Naive thymus-derived CD4-positive, alpha-beta T cell (primary cell): ENCODE measurements around the gene DYSF. TPM values are rescaled to one million over a fixed set of nuclear protein-coding genes. Genes with fewer than 3 reads are reported as not detected.
A peak's percentile ranks its signal among the peaks of the same experiment; 100 is the strongest.

Experiments
- ATAC-seq: fragments of 150-1000 bp; cut with Tn5 transposase; 2 replicates; pipeline ENCODE4 v1.10.0; 2021; ENCODE audit warnings: mild to moderate bottlenecking, moderate library complexity
- CTCF ChIA-PET: fragments of 350-600 bp; sonication (Branson Sonifier 250); formaldehyde crosslinking; loops from one replicate; lab custom pipeline; 2021; ENCODE audit warnings: antibody characterized with exemption; lab: Charles Lee
- POLR2A ChIA-PET: fragments of 350-600 bp; sonication (Branson Sonifier 250); formaldehyde crosslinking; loops from one replicate; lab custom pipeline; 2021; ENCODE audit warnings: antibody characterized with exemption, inconsistent platforms; lab: Charles Lee
- DNase-seq, 9 donors: peaks; one replicate each; pipeline versions ENCODE4 v3.0.0 to v3.0.0-alpha.2; 2020 to 2022; ENCODE audit warnings: mixed read lengths in 1 of 9
- H3K27ac ChIP-seq: one replicate; pipeline ENCODE4 v1.7.0; 2013; ENCODE audit warnings: mild to moderate bottlenecking, low read depth, low read length, moderate library complexity
- H3K27me3 ChIP-seq, 2 donors: one replicate each; pipeline ENCODE4 v1.7.0; 2013; ENCODE audit warnings: low read length in 2 of 2, mild to moderate bottlenecking in 2 of 2, moderate library complexity in 2 of 2; ENCODE audit not compliant: control insufficient read depth in 2 of 2, insufficient read depth in 2 of 2
- H3K36me3 ChIP-seq, 3 experiments: 1 replicate in 2 of 3; 2 replicates in 1 of 3; pipeline ENCODE4 v1.7.0; 2013; ENCODE audit warnings: low read length in 3 of 3, mild to moderate bottlenecking in 3 of 3, moderate library complexity in 1 of 3; ENCODE audit not compliant: insufficient read depth in 3 of 3, control insufficient read depth in 2 of 3
- H3K4me1 ChIP-seq, 2 donors: one replicate each; pipeline ENCODE4 v1.7.0; 2013; ENCODE audit warnings: low read length in 2 of 2, mild to moderate bottlenecking in 2 of 2, moderate library complexity in 1 of 2; ENCODE audit not compliant: control insufficient read depth in 2 of 2, insufficient read depth in 2 of 2
- H3K4me3 ChIP-seq: 2 replicates; pipeline ENCODE4 v1.7.0; 2013; ENCODE audit warnings: mild to moderate bottlenecking, low read length
- H3K9me3 ChIP-seq, 3 experiments: 1 replicate in 2 of 3; 2 replicates in 1 of 3; pipeline ENCODE4 v1.7.0; 2013; ENCODE audit warnings: low read length in 3 of 3; ENCODE audit not compliant: control insufficient read depth in 2 of 3
- H3K27ac Mint-ChIP-seq, 9 donors: one replicate each; pipeline ENCODE4 v1.8.0; 2020 to 2022; ENCODE audit warnings: mixed read lengths in 9 of 9, mild to moderate bottlenecking in 8 of 9, moderate library complexity in 5 of 9, inconsistent platforms in 2 of 9
- H3K27me3 Mint-ChIP-seq, 5 donors: one replicate each; pipeline ENCODE4 v1.8.0; 2021 to 2022; ENCODE audit warnings: mixed read lengths in 5 of 5, mild to moderate bottlenecking in 1 of 5
- H3K36me3 Mint-ChIP-seq, 5 donors: one replicate each; pipeline ENCODE4 v1.8.0; 2020 to 2022; ENCODE audit warnings: mixed read lengths in 5 of 5, mild to moderate bottlenecking in 3 of 5, inconsistent platforms in 1 of 5
- H3K4me1 Mint-ChIP-seq, 7 donors: one replicate each; pipeline ENCODE4 v1.8.0; 2020 to 2022; ENCODE audit warnings: mixed read lengths in 7 of 7, mild to moderate bottlenecking in 3 of 7, inconsistent platforms in 1 of 7
- H3K4me3 Mint-ChIP-seq, 10 donors: one replicate each; pipeline ENCODE4 v1.8.0; 2020 to 2022; ENCODE audit warnings: mild to moderate bottlenecking in 10 of 10, mixed read lengths in 10 of 10, moderate library complexity in 6 of 10, inconsistent platforms in 2 of 10
- H3K9me3 Mint-ChIP-seq, 11 donors: one replicate each; pipeline ENCODE4 v1.8.0; 2020 to 2022; ENCODE audit warnings: mixed read lengths in 11 of 11, mild to moderate bottlenecking in 4 of 11, inconsistent platforms in 1 of 11, moderate library complexity in 1 of 11
- intact Hi-C, 2 donors: fragments of 100-400 bp; cut with micrococcal nuclease; formaldehyde crosslinking; loops; one replicate each; pipeline ENCODE4 v1.15.1; 2023
- polyA plus RNA-seq, 2 donors: library from polyadenylated mRNA; unstranded; fragments of 300-500 nt; fragmentation: Illumina TruSeq; gene quantifications; one replicate each; pipeline ENCODE4 v1.2.3, GENCODE V29; 2021
- total RNA-seq, 6 experiments: library from RNA in 5 of 6; stranded (reverse) in 5 of 6; gene quantifications; 1 replicate in 5 of 6; 2 replicates in 1 of 6; pipeline ENCODE4 v1.2.3 and lab custom pipeline; 2021 to 2026

DYSF gene
- total and polyA plus RNA-seq, 7 experiments from 2014 or later, result 0.14 to 28.2 (median 0.32) TPM; not detected in 2

GRCh38 chr2:71687412-71687811 is 234.1 kb downstream of the DYSF start:
- no peak for ATAC-seq
- Histone ChIP-seq H3K4me1 (no peaks in the 10 kb centered on the region), H3K36me3 (no peaks in the 10 kb centered on the region), H3K4me3 (no peak overlapping the region), H3K9me3 (no peaks in the 10 kb centered on the region), H3K27ac (no peak overlapping the region), H3K27me3 (no peaks in the 10 kb centered on the region)
- Mint-ChIP-seq H3K9me3 (peaks cover 0 to 6% (median 0%) of the 10 kb centered on the region in 11 donors), H3K27me3 (peaks cover 0 to 8% (median 0%) of the 10 kb centered on the region in 5 donors), H3K36me3 (no peaks in the 10 kb centered on the region), H3K4me3 (no peak overlapping the region), H3K27ac (no peak overlapping the region), H3K4me1 (no peaks in the 10 kb centered on the region)
- intact Hi-C loops, result no loop called here
- DNase-seq, result no peak
- CTCF ChIA-PET, result no interaction called here
- POLR2A ChIA-PET, result no interaction called here

GRCh38 chr2:71688530-71688929 is 235.2 kb downstream of the DYSF start:
- H3K27me3 ChIP-seq, result no peaks in the 10 kb centered on the region
- Mint-ChIP-seq H3K9me3 (peaks cover 0 to 6% (median 0%) of the 10 kb centered on the region in 11 donors), H3K27ac (no peak overlapping the region), H3K36me3 (no peaks in the 10 kb centered on the region), H3K4me1 (no peaks in the 10 kb centered on the region), H3K4me3 (no peak overlapping the region), H3K27me3 (peaks cover 0 to 9% (median 0%) of the 10 kb centered on the region in 5 donors)
- ChIA-PET CTCF (interaction anchor here (0.6 kb wide), 1 partner anchor 799 kb away, joined by 3 read pairs; no protein-coding TSS in a partner anchor), POLR2A (no interaction called here)
- ATAC-seq, result no peak
- no peaks in the 10 kb centered on the region for H3K36me3 ChIP-seq
- no peak for DNase-seq
- H3K4me3 ChIP-seq, result no peak overlapping the region
- intact Hi-C loops, result no loop called here
- no peak overlapping the region for H3K27ac ChIP-seq
- H3K4me1 ChIP-seq, result no peaks in the 10 kb centered on the region
- no peaks in the 10 kb centered on the region for H3K9me3 ChIP-seq

GRCh38 chr2:71689393-71689792 is 236.0 kb downstream of the DYSF start:
- H3K9me3 ChIP-seq, result no peaks in the 10 kb centered on the region
- H3K36me3 ChIP-seq, result no peaks in the 10 kb centered on the region
- Mint-ChIP-seq H3K9me3 (peaks cover 0 to 6% (median 0%) of the 10 kb centered on the region in 11 donors), H3K4me3 (no peak overlapping the region), H3K36me3 (no peaks in the 10 kb centered on the region), H3K27me3 (peaks cover 0 to 9% (median 0%) of the 10 kb centered on the region in 5 donors), H3K4me1 (no peaks in the 10 kb centered on the region), H3K27ac (no peak overlapping the region)
- ATAC-seq, result no peak
- H3K27me3 ChIP-seq, result no peaks in the 10 kb centered on the region
- no peak overlapping the region for H3K4me3 ChIP-seq
- no peaks in the 10 kb centered on the region for H3K4me1 ChIP-seq
- ChIA-PET POLR2A (no interaction called here), CTCF (no interaction called here)
- DNase-seq, result no peak
- no peak overlapping the region for H3K27ac ChIP-seq
- intact Hi-C loops, result no loop called here

- POLR2A ChIA-PET, result no interaction called here
- Mint-ChIP-seq H3K36me3 (no peaks in the 10 kb centered on the region), H3K4me3 (no peak overlapping the region), H3K4me1 (no peaks in the 10 kb centered on the region), H3K27ac (no peak overlapping the region), H3K27me3 (peaks cover 0 to 14% (median 0%) of the 10 kb centered on the region in 5 donors), H3K9me3 (peaks cover 0 to 6% (median 0%) of the 10 kb centered on the region in 11 donors)
- Histone ChIP-seq H3K4me3 (no peak overlapping the region), H3K4me1 (no peaks in the 10 kb centered on the region), H3K27ac (no peak overlapping the region), H3K9me3 (no peaks in the 10 kb centered on the region), H3K27me3 (no peaks in the 10 kb centered on the region), H3K36me3 (no peaks in the 10 kb centered on the region)
- CTCF ChIA-PET, result no interaction called here
- DNase-seq, result no peak
- intact Hi-C loops, result no loop called here
- no peak for ATAC-seq
These were observed 236.8 kb downstream of the DYSF start for GRCh38 chr2:71689968-71690834.

- Histone ChIP-seq H3K36me3 (no peaks in the 10 kb centered on the region), H3K27me3 (no peaks in the 10 kb centered on the region), H3K4me1 (no peaks in the 10 kb centered on the region), H3K9me3 (no peaks in the 10 kb centered on the region), H3K4me3 (no peak overlapping the region), H3K27ac (no peak overlapping the region)
- ChIA-PET CTCF (no interaction called here), POLR2A (no interaction called here)
- Mint-ChIP-seq H3K36me3 (no peaks in the 10 kb centered on the region), H3K4me1 (no peaks in the 10 kb centered on the region), H3K4me3 (no peak overlapping the region), H3K9me3 (peaks cover 0 to 6% (median 0%) of the 10 kb centered on the region in 11 donors), H3K27me3 (peaks cover 0 to 14% (median 0%) of the 10 kb centered on the region in 5 donors), H3K27ac (peak overlapping the region in 1 of 9 donors; percentile 30)
- intact Hi-C loops, result no loop called here
- DNase-seq (no peak), ATAC-seq (no peak)
These were observed 237.6 kb downstream of the DYSF start for GRCh38 chr2:71690876-71691475.

- CTCF ChIA-PET, result no interaction called here
- H3K27me3 Mint-ChIP-seq, result peaks cover 0 to 14% (median 0%) of the 10 kb centered on the region in 5 donors
These were observed 238.5 kb downstream of the DYSF start for GRCh38 chr2:71691747-71692441.

More at GRCh38 chr2:71691747-71692441, 238.5 kb downstream of the DYSF start:
- Histone ChIP-seq H3K36me3 (no peaks in the 10 kb centered on the region), H3K27ac (no peak overlapping the region), H3K27me3 (no peaks in the 10 kb centered on the region), H3K4me1 (no peaks in the 10 kb centered on the region), H3K4me3 (no peak overlapping the region), H3K9me3 (no peaks in the 10 kb centered on the region)
- no peaks in the 10 kb centered on the region for H3K36me3 Mint-ChIP-seq
- H3K4me1 Mint-ChIP-seq, result no peaks in the 10 kb centered on the region
- ATAC-seq (no peak), DNase-seq (no peak)
- intact Hi-C loops, result no loop called here
- H3K27ac Mint-ChIP-seq, result no peak overlapping the region
- no peak overlapping the region for H3K4me3 Mint-ChIP-seq
- POLR2A ChIA-PET, result no interaction called here
- H3K9me3 Mint-ChIP-seq, result peaks cover 0 to 6% (median 0%) of the 10 kb centered on the region in 11 donors
